ENCODE results near the gene LECT2.

LECT2 gene

DNA sequence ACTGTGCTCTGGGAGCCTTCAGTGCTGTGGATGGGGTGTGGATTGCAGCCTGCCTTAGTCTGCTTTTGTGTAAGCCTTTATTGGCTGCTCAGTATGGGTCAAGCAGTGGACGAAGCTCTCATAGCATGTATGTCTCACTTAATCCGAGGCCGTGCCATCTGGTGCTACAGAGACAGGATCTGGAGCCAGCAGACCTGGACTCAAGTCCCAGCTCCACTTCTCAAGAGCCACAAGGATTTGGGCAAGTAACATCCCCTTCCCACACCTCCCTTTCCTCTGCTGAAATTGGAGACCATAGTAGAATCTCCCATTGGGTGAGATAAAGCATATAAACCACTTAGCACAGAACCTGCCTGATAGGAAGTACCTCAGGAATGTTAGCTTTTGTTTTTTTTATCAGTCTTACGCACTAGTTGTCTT lies 23.4 kb upstream of the LECT2 start:
- FAIRE-seq, result no peak

DNA sequence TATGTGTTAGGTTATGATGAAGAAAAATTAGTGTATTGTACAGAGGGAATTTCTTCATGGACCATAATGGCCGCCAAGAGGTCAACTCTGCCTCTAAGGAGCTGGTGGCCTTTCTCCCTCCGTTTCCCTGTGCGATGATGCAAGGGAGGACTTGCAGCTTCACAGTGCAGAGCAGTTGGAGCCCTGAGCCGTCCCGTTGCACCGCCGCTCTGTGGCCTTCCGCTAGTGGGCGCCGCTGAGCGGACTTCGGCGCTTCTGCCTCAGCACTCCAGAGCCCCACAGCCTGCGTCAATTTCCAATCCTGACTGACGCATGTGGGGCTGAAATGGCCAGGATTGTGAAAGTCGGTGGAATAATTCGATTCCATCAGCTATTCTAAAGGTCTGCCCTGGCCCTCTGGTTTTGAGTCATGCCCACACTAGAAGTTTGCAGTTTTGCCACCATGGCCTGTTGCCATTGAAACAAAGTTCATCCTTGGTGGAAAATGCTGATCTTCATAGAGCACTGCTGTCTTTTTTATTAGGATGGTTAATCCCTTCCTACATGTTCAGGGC lies 22.7 kb upstream of the LECT2 start:
- FAIRE-seq, result no peak

DNA sequence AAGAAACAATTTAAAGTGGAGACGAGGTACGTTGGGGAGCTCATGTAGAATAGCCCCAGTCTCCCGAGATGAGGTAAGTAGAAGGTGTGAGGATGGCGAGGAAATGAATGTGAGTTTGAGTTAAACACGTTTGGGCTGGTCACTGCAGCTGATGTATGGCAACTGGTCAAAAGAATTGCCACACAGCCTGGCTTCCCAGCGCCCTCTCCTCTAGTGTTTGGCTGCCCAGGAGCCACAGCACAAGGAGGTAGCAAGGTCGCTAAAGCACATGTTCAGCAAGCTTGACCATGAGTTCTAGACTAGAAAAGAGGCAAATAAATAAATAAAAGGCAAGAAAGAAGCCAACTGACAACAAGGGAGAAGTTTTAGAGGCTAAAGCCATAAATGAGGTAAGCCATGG lies 21.4 kb upstream of the LECT2 start:
- FAIRE-seq, result no peak

DNA sequence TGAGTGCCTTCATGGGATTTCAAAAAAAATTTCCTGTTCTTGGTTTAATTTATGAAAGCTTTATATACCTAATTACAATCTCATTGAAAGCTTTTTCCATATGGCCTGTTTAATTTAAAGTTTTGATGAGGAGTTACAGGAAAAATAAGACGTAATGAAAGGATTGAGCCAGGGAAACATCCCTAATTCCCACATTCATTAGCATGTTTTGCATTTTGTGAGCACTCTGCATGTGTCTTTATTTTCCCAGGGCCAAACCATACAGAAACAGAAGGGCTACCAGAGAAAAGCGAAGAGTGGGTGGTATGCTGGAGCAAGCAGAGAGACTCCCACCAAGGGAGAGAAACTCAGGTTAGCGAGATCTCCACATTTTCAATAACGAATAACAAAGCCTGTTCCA lies 20.3 kb upstream of the LECT2 start:
- FAIRE-seq, result no peak

DNA sequence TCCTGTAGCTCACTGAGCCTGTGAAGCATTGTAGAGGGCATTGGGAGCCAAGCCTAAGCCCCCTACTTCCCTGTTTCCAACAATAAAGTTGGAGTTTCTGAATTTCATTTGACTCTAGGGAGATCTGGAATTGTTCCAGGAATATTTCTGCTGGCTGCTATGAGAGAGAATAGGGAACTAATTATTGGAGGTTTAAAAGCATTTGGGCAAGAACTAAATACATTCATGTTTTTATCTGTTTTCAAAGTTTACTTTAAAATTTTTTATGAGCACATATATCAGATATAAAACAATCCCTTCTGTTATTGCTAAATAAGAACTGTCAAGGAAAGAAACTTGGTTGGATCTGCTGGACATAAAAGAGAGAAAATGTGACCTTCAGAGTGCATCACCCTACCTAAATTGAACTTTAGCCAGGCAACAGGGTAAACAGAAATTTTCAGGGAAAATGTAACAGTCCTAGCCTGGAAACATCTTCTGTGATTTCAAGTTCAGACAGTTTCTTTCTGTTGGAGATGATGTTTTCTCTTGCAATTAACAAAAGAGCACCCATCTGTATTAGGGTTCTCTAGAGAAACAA lies 19.3 kb upstream of the LECT2 start:
- FAIRE-seq, result no peak

DNA sequence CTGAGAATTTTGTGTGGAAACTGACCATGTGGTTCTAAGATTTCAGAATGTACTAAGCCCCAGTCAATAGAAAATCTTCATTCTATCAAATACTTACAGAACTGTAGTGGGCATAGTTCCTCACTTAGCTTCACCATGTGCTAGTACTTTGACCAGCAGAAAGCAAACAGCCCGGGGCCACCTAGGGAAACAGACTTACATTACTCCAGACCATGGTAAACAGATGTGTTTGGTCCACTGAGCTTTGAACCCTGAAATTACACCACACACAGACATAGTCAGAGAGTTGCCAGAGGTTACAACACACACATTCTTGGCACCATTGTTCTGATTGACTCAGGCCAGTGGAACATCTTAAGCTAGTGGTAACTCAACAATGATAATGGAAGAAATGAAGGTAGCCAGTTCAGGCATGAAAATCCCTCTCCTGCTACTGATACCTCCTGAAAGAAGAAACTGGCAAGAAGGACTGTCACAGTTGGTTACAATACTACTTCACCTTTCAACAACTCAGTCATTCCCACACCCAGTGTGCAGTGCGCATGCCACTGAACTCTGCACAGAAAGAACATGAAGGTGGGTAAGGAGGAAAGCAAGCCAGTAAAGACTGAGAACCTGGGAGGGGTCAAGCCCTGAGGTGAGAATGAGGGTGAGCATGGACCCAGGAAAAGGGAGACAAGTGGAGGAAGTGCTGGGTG lies 18.7 kb upstream of the LECT2 start:
- FAIRE-seq, result no peak

DNA sequence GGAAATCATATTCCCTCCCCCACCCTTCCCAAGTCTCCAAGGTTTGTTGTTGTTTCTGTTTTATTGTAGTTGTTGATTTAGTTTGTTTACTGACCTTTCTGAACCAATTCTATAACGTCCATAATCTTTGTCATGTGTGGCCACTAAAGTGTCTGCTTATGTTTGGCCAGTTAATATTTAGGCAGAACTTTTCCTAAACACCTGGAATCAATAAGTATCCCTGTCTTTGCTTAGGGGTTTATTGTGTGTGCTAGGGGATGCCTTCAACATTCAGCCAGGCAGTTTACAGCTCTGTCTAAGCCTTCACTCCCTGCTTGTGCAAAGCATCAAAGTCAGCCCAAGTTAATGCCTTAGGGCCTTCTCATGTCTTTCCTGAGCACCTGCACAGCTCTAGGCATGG lies 16.9 kb upstream of the LECT2 start:
- FAIRE-seq, result no peak

DNA sequence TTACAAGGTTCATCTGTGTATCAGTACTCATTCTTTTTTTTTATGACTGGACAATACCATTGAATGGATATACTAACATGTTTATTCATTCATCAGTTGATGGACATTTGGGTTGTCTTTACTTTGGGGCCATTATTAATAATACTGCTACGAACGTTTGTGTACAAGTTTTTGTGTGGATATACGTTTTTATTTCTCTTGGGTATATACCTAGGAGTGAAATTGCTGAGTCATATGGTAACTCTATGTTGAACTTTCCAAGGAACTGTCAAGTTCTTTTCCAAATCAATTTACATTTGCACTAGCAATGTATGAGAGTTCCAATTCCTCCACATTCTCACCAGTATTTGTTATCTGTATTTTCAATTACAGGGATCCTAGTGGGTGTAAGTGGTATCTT lies 12.0 kb upstream of the LECT2 start:
- no peak for FAIRE-seq

DNA sequence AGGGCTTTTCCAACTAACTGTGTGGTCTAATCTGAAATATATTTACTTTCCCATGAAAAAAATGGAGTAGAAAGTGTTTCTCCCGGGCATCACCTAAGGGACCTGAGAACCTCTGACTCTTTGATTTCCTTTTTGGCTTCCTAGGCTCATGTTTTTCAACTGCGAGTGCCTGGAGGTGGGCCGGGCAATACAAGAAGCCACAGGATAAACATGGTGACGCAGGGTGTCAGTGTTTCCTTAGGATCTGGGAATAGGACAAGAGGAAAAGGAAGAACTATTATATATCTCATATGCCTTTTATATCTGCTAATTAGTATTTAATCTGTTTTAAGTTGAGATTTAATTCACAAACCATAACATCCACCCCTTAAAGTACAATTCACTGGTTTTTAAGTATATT lies 11.4 kb upstream of the LECT2 start:
- FAIRE-seq, result no peak

DNA sequence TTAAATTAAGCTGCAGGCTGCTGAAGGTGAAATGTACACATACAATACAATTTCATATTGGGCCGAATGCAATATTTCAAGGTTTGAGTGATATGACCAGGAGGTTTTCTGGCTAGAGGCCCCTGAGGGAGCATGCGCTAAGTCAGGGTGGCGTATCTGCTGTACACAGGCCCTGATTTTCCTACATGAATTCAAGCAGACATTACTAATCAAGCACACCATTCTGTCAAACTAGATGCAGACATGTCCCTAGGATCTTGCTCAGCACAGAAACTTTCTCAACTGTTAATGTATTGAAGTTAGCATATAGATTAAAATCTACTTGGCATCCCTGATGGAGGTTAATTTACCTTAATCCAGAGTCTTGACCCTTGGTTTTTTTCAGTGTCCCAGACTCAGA lies 10.7 kb upstream of the LECT2 start:
- FAIRE-seq, result no peak

DNA sequence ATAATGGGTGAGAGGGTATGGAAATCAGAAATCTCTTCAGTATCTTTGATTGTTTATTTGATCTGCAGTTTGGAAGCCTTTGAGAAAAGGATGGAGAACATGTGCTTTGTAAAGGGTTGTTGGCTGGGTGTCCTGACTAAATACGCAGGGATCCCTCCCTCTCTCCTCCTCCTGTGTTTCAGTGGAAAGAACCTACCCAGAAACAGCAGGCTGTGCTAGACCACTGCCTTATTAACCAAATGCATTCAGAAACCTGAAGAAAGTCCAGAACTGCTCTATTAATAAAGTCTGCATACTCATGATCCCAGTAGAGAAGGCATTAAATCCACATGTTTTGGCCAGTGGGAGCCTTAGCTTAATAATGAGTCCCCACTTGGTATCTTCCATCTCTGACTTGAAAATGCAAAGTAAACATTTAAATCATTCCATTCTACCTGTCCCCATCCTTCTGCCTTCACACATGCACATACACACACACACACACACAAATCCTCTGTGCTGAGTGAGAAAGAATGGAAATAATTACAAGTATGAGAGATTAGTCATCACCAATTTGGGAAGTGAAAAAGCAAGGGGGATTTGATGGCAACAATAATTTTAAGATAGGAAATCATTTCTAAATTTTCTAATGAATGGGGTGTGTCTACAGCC lies 10.0 kb upstream of the LECT2 start:
- FAIRE-seq, result no peak

DNA sequence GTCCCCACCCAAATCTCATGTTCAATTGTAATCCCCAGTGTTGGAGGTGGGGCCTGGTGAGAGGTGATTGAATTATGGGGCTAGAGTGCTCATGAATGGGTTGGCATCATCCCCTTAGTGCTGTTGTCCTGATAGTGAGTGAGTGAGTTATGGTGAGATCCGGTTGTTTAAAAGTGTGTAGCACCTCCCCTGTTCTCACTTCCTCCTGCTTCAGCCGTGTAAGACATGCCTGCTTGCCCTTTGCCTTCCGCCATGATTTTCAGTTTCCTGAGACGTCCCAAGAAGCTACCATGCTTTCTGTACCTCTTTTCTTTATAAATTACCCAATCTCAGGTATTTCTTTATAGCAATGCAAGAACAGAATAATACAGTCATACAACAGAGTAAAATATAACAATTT lies 742 bp upstream of the LECT2 start:
- FAIRE-seq, result no peak

DNA sequence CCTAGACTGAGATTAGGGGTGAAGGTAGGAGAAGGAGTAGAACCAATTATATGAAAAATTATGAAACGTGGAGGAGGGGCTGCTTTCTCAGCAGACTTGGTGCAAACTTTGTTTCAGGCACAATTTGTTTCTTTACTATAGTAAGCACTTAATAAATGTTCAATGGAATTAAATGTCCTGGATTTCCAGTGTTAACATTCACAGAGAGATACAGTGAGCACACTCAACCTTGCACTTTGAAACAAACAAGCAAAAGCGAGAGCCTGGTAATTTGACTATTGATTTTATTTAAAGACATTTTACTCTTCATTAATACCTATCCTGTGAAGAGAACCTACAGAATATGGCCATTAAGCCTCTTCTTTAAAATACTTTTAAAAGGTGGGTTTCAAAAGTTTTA lies 933 bp downstream of the LECT2 start:
- FAIRE-seq, result no peak

DNA sequence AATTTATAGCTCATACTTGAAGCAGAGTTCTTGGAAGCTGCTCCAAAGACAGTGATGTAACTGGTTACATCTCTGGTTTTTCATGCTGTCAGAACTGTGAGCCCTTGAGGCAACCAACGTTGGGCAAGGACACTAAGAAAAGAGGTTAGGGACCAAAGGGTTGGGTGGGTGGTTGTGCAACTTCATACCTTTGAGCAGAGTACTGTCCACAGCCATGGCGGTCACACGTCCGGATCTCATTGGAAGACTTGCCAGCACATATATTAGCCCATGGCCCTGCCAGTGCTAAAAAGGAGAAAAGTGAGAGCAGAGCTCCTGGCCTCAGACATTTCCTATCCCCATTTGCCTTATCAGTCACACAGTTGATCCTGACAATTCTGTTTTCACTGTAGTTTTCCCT lies 2.1 kb downstream of the LECT2 start:
- FAIRE-seq, result no peak

DNA sequence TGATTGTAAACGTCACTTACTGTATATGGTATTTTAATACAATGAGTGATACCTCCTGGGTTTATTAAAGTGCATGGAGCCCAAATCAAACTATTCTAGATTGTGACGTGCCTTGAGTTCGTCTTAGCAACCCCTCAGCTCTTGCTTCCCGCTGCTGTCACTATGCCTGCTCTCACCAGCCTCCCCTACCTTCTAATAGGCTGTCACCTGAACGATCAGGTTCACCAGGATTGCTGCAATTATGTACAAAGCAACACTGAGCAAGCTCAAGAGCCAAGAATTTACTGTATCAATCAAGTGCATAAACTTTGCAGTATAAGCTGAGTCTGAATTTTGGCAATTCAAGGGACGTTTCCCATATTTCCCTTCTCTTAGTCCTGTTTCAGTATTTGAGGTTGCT lies 3.0 kb downstream of the LECT2 start:
- no peak for FAIRE-seq

DNA sequence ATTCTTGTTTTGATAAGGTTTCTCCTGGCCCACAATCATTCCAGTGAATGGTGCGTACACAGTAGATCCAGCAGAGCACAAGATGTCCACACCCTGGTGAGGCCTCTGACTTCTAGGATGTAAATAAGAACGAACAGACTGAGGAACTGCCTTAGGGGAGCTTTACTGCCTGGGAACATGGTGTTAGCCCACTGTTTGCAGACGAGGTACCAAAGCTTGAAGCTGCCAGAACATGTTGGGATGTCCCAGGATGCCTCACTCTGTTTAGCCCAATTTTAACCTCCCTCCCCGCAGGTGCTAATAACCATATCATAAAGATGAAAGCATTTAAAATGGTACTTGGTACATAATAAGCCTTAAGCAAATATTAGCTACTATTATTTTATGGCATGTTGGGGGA lies 3.5 kb downstream of the LECT2 start:
- no peak for FAIRE-seq

DNA sequence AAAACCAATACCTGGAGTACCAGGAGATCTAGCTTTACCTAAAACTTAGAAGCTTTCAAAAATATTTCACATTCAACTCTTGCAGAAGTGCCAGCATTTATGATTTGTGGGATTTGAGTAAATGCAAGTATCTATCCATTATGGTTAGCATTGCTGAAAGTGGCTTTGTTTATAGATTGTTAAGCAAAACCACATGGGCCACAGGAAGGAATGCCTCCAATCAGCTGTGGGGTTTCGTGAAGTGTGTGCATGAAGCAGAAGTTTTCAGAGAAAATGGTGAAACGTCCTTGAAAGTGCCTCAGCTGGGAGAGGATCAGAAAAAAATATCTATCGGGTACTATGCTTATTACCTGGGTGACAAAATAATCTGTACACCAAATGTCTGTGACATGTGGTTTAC lies 4.2 kb downstream of the LECT2 start:
- no peak for FAIRE-seq

DNA sequence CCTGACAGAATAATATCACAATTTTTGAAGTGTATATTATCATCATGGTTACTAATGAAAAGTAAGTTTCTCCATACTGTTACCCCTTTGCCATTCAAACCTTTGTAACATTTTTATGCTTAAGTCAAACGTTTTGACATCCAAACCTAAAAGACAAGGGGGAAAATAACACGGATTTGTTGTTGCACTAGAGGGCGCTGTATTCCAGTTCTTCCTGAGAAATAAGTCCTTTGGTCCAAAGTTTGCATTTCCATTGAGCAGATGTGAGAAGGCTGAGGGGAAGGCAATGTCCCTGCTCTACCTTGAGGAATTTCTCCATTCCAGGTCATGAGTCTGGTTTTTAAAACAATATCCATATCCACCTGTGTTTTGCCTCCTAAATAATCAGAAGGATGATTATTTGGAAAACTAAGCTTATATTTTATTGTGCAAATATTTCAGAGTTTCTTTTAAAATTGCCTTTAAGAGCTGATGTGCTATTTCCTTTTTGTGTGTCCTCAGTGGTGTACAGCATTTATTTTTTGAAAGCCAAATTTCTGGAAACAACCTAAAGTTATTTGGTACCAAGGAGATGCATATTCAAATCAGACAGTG lies 9.7 kb downstream of the LECT2 start:
- FAIRE-seq, result peak; percentile 90

DNA sequence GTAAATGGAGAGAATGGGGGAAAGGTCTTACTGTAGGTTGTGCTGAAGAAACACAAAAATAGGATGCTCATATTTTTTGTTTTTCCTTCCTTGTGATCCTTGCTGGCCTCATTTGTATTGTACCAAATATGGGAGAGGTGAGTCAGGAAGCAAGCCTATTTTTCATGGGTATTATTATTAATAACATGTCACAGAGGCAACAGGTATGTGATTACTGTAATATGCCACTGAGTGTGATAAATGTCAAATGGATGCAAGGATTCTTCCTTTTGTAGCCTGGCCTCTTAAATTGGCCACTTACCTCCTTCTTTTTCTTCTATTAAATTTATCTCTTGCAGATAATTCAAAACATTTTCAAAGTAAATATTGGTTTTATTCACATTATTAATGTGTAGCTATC lies 10.2 kb downstream of the LECT2 start:
- FAIRE-seq, result no peak

DNA sequence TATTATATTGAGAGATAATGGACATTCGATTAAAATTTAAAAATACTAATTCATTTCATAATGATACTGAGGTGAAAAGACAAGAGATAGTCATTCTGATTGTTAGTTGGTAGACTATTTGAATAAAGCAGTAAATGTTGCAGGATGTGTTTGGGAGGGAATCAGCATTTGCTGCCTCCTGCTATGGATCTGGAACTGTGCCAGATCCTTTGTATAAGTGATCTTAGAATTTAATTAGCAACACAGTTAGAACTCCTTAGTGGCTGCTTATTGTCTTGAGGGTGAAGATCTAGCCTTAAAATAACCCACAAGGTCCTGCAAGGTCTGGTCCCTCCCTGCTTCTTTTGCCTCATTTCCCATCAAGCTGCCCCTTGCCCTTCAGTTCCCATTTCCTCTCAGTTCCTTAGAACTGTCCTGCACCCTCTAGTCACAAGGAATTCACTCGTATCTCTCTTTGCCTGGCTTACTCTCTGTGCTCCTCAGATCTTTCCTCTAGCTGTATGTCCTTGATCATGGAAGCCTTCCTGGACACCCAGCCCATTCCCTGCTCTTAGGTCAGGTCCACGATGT lies 12.5 kb downstream of the LECT2 start:
- FAIRE-seq, result no peak

DNA sequence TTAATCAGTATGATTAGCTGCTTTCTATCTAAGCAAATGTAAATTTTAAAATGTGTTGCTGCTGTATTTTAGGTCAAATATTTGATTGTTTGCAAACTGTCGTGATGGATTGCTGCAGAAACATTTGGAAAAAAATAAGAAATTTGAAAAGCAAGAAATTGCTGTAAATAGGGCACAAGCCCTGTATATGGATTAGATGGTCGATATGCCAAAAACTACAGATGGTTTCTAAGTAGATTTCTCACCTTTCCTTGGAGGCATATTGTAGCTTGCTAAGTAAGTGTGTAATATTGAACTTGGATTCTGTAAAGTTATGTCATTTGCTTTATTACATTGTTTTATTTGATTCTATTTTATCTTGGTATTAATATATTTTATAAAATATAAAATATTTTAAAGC lies 13.1 kb downstream of the LECT2 start:
- peak; percentile 29 for FAIRE-seq

DNA sequence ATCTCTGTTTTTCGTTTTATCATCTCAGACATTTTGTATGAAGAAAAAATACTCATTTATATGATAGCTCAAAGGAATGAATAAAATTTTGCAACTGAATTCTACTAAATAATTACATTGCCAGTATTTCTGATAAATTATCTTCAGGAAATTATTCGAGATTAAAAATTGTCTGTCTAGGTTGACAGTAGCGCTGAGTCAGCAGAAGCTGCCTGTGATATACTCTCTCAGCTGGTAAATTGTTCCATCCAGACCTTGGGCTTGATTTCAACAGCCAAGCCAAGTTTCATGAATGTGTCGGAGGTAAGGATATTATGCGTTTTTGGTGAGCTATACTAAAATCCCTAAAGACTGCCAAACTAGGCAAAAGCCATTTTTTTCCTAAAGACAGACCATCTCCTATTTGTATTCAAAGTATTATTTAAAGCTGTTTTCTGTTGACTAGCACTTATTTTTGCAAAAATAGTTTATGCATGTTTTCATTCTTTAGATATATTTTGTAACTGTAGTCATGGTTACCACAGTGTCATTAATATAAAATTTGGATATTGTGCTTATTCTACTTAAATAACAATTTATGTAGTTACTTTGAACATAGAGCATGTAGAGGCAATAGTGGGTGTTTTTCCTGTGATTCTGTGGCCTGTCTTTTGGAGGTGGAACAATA lies 17.4 kb downstream of the LECT2 start:
- no peak for FAIRE-seq

DNA sequence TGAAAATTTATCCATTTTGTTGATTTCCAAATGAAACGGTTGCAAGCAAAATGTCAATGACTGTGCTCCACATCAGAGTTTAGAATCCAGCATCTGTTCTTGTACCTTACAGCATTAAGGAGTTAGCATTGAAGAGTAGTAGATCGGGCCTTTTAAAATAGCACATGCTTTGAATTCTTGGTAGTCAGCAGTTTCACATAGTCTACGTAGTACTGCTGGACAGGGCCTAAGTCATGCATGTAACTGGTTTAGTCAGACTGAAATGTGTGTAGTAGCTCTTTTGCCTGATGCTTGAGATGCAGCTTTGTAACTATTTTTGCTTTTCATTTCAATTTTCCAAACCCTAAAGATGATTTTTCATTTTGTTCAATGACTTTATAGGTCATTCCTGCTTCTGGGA lies 19.8 kb downstream of the LECT2 start:
- FAIRE-seq, result no peak
